NCI-H524 (cell line): ENCODE results near the gene GABRG3.
"Not testable (repeated sequence)": the region's sequence is repeated elsewhere in the genome, so short reads cannot be mapped to it uniquely, and the experiment has no call there.

Experiments used
- DNase-seq, 2 experiments: peaks; one replicate each; lab custom pipeline; 2025; lab: John Stamatoyannopoulos, UW

GABRG3 gene

GRCh38 chr15:27179789-27180188 lies 208.8 kb downstream of the GABRG3 start:
- DNase-seq, result no peak

DNA sequence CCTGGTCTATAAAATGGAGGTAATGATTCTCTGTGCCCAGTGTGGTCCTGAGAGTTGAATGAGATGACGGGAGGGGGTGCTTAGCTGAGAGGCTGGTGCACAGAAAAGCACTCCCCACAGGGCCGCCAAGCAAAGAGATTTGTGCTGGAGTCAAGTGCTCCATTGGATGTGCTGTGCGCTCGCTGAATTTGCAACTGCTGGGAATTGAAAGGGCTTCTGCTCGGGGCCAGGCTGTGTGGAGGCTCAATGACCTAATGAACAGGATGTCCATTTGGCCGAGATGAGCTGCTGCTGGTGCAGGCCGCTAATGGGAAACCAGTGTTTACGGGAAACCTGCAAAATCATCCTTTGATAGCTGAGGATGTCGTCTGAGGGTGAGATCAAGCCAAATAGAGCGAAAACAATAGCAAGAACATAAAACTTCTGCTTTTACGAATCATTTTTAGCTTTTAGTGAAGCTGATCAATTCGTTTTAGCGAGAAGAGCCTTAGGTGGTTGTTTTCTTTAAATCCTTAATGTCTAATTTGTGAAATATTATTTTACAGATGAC lies 211.7 kb downstream of the GABRG3 start:
- no peak for DNase-seq

DNA sequence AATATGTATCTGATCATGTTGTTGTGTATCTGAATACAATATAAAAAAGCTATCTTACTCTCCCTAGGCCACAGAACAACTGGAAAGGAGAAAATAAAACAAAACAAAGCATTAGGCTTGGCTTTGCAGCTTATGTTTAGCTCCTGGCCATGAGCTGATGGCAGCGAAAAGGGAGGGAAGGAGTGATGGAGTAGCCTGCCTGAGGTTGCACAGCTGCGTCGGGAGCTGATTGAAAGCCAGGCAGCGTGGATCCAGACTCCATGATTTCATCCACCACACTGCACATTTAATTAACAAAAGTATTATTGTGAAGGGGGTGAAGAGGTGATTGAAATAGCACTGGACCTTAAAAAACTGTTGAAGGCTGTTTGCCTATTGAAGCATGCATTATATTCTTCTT lies 212.2 kb downstream of the GABRG3 start:
- no peak for DNase-seq

DNA sequence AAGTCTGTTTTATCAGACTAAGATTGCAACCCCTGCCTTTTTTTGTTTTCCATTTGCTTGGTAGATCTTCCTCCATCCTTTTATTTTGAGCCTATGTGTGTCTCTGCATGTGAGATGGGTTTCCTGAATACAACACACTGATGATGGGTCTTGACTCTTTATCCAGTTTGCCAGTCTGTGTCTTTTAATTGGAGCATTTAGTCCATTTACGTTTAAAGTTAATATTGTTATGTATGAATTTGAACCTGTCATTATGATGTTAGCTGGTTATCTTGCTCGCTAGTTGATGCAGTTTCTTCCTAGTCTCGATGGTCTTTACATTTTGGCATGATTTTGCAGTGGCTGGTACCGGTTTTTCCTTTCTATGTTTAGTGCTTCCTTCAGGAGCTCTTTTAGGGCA lies 220.5 kb downstream of the GABRG3 start:
- DNase-seq, result not testable (repeated sequence)

- DNase-seq, result peak in 1 of 2 experiments; percentile 31
Measured at GRCh38 chr15:27196691-27197090, 225.7 kb downstream of the GABRG3 start.

DNA sequence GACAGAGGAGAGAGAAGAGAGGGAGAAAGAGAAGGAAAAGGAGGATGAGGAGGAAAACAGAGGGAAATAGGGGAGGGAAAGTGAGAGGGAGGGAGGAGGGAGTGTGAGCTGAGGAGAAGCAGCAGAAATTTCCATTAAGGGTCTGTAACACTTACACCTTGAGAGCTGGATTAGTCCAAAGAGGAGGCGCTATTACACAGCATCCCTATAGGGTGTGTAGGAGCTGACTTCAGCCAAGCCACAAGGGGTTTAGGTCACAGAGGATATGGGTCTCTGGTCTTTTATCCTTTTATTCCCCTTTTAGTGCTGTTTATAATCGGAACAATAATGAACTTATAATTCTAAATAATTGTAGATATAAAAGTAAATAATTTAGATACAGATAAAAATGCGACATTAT lies 230.4 kb downstream of the GABRG3 start:
- DNase-seq, result peak; percentile 4 to 34

- DNase-seq, result no peak
Measured at GRCh38 chr15:27210176-27210575, 239.2 kb downstream of the GABRG3 start.

DNA sequence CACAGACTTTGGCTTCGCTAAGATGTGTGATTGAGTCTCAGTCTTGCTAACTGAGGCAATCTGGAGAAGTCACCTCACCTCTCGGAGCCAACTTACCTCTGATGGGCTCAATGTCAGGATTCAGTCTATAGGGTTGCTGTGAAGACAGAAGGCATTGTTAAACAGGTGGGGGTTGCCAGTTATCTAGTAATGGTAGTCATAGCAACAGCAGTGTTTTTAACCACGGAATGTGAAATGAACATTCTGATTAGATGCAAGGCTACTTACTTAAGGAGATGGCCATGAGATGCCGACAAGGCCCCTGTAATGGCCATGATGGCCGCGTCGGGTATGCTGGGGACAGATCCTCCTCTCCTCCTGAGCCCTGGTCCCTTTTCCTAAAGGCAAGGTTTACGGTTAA lies 243.1 kb downstream of the GABRG3 start:
- peak in 1 of 2 experiments; percentile 18 for DNase-seq

DNA sequence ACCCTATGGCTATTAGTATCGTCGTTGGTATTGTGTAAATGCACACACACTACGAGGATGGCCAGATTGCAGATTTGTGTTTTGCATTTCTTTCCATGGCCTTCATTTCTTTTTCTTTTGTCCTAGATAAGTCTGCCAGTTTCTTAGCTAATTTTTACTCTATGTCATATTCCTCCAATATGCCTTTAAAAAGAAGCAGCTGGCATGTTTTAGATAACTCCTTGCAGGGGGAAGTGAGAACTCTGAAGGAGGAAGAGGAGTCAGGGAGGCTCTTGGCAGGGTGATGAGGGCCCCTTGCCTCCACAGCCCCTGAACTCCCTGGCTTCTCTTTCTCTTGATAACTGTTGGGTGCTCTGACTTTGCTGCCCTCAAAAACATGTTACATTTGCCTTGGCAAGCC lies 244.0 kb downstream of the GABRG3 start:
- no peak for DNase-seq

GRCh38 chr15:27218426-27218825 lies 247.4 kb downstream of the GABRG3 start:
- no peak for DNase-seq

DNA sequence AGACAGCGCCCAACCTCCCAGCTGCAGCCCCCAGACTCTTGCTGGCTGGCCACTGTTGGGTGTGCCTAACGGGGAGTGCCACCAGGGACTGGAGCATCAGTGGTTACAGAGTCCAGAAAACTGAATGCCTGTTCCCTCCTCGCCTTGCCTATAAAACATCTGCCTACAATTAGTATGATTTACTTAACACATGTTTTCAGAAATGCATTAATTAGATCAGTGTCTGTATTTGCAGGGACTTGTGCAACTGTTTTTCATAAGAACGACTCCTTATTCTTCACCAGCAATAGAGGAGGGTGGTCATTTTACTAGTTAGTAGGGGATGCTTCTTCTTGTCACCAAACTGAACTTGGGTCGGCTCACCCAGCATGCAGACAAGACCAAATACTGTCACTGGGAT lies 248.7 kb downstream of the GABRG3 start:
- no peak for DNase-seq

DNA sequence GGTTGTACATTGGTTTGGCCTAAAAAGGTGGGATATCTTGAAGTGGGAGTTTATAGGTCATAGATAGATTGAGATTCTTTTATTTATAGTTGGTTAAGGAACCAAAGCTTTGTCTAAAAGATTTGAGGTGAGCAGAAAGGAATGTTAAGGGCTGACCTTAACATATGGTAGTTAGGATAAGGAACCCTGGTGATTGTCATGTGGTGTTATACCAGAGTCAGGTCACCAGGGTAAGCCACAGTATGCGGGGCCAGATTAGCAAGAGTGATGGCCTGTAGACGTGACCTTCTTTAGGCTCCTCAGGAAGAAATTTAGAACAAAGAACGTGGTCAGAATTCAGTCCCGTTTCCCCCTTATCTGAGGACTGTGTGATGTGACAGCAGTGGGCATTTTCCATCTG lies 249.2 kb downstream of the GABRG3 start:
- no peak for DNase-seq

DNA sequence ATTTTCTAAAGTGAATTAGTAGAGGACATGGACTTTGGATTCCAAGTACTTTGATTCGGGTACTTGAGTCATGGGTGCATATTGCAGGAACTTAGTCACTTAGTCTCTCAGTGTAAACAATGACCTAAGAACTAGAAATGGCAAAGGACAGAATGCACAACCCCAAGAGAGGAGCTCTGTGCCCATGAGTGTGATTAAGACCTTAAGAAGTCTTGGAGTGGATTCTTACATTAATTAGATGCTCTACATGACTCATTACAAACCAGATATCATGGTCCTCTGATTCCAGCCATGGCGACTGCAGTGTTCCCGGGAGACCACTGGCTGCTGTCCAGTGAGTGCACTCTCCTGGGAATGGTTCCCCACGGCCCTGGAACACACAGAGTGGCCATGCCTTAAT lies 251.5 kb downstream of the GABRG3 start:
- DNase-seq, result peak; percentile 15 to 27

- DNase-seq, result no peak
Measured at GRCh38 chr15:27223179-27223578, 252.2 kb downstream of the GABRG3 start.

GRCh38 chr15:27231811-27232210 lies 260.8 kb downstream of the GABRG3 start:
- no peak for DNase-seq

DNA sequence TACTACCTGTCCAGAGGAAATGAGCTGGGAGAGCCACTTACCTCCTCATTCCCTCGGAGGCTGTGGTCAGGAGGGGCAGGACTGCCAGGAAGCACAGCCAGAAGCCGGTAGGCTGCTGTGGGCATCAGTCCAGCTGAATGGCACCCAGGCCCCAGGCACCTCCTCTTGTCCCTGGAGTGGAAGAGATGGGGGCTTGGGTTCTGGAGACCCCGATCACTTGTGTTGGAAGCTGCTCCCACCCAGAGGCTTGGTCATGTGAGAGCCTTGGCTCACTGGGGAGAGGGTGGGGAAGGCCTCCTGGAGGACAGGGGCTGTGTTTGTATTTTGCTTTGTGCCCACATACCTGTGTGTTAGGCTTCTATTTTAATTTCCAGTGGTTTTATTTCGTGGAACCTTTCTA lies 261.9 kb downstream of the GABRG3 start:
- DNase-seq, result no peak

- DNase-seq, result peak; percentile 64 to 85
Measured at GRCh38 chr15:27234593-27234992, 263.6 kb downstream of the GABRG3 start.

DNA sequence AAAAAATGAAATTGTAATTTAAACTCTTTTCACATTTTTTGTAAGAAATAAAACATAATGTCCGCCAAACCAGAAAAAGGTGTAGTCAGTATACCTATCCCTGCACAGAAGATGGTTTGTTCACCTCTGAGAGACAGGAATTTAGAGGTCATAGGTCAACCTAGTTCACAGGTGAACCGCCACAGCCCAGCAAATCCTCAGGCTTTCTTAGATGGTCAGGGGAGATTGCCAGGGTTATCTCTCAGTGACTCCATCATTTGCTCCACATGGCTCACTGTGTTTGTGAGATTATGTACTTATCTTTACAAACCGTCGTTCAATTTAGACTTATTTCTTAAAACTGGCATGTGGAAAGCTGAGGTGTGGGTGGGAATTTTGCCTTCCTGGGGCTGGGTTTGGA lies 264.2 kb downstream of the GABRG3 start:
- DNase-seq, result no peak

GRCh38 chr15:27235681-27236080 lies 264.7 kb downstream of the GABRG3 start:
- DNase-seq, result no peak

GRCh38 chr15:27237319-27237939 lies 266.4 kb downstream of the GABRG3 start:
- peak in 1 of 2 experiments; percentile 45 for DNase-seq

DNA sequence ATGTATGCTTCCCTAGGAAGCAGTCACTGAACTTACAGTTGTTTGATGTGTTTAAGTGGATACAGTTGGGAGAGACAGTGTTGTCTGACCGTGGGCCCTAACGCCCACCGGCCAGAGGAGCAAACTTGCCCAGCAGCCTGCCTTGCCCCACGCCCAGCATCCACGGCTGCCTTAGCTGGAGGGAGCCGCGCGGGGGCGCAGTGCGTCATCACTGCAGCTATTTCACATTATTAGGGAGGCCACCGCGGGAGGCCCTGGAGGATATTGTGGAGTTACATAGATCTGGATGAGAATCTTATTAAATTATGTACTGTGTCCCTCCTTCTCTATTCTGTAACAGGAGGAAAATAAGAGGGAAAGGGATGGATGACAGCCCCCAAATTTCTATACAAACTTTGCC lies 267.2 kb downstream of the GABRG3 start:
- DNase-seq, result no peak

- DNase-seq, result no peak
Measured at GRCh38 chr15:27238707-27239423, 267.9 kb downstream of the GABRG3 start.

GRCh38 chr15:27241943-27242342 lies 271.0 kb downstream of the GABRG3 start:
- DNase-seq, result no peak

- DNase-seq, result no peak
Measured at GRCh38 chr15:27244047-27244446, 273.1 kb downstream of the GABRG3 start.
